HepG2 (cell line): ENCODE measurements around the gene TBXAS1. TPM values are rescaled to one million over a fixed set of nuclear protein-coding genes. Genes with fewer than 3 reads are reported as not detected.

Experiments used
- ATAC-seq: fragments of 200-7000 bp; cut with Tn5 transposase; 3 replicates; pipeline ENCODE4 v1.9.1; 2020; ENCODE audit warnings: mild to moderate bottlenecking, moderate library complexity
- BruUV-seq: library from RNA; stranded (reverse); fragments of 400-500 nt; replicated peaks from 2 replicates; lab custom pipeline; 2021; lab: Mats Ljungman, UMichigan
- CTCF ChIA-PET: fragments of 300-600 bp; formaldehyde crosslinking; extraction: SDS; loops from one replicate; lab custom pipeline; 2021; ENCODE audit warnings: low total read pairs, inconsistent platforms, low intra/inter-chr PET ratio; lab: Yijun Ruan, JAX
- POLR2A ChIA-PET: fragments of 350-600 bp; sonication (Branson Sonifier 250); formaldehyde crosslinking; loops from one replicate; lab custom pipeline; 2020; ENCODE audit warnings: antibody characterized with exemption, inconsistent platforms; lab: Yijun Ruan, JAX
- DNase-seq: peaks from one replicate; pipeline ENCODE4 v3.0.0-alpha.2; 2015; ENCODE audit warnings: low spot score
- FAIRE-seq: peaks from 3 replicates; lab custom pipeline; 2011; peaks lifted over from hg19 to GRCh38; lab: Jason Lieb, UNC
- H2AFZ ChIP-seq: one replicate; pipeline ENCODE4 v1.6.1; 2011; ENCODE audit warnings: low read length, inconsistent platforms
- H3K27ac ChIP-seq: fragments of 300-600 bp; 3 replicates; pipeline ENCODE4 v1.8.0; 2011; ENCODE audit warnings: mixed run types, mild to moderate bottlenecking, mixed read lengths, low read length, inconsistent platforms; ENCODE audit not compliant: insufficient read depth; ENCODE audit errors: extremely low read length
- H3K27me3 ChIP-seq, 2 experiments: fragments of 200-600 bp in 1 of 2; 2 replicates in 1 of 2; 3 replicates in 1 of 2; pipeline versions ENCODE4 v1.6.0 to v1.8.0; 2011; ENCODE audit warnings: low read length in 2 of 2, mild to moderate bottlenecking in 2 of 2, moderate library complexity in 2 of 2, inconsistent platforms in 1 of 2; ENCODE audit not compliant: insufficient read depth in 2 of 2, control insufficient read depth in 1 of 2
- H3K36me3 ChIP-seq, 2 experiments: fragments of 200-600 bp in 1 of 2; replicated peaks in 1 of 2; 2 replicates in 1 of 2; 3 replicates in 1 of 2; pipeline versions ENCODE4 v1.5.1 to v1.8.0; 2011; ENCODE audit warnings: low read length in 2 of 2, inconsistent platforms in 1 of 2; ENCODE audit not compliant: insufficient read depth in 2 of 2, control insufficient read depth in 1 of 2
- H3K4me1 ChIP-seq: 2 replicates; pipeline ENCODE4 v1.5.1; 2012; ENCODE audit warnings: low read length, inconsistent platforms; ENCODE audit not compliant: insufficient read depth
- H3K4me2 ChIP-seq: 2 replicates; pipeline ENCODE4 v1.6.0; 2011; ENCODE audit warnings: low read depth, low read length, inconsistent platforms
- H3K4me3 ChIP-seq, 3 experiments: fragments of 200-600 bp in 1 of 3; sonication (generic), shearing (Covaris generic) in 1 of 3; replicated peaks in 1 of 3; 2 replicates each; pipeline ENCODE4 v1.5.1; 2011 to 2016; ENCODE audit warnings: low read length in 3 of 3, inconsistent platforms in 2 of 3, low read depth in 2 of 3, mild to moderate bottlenecking in 2 of 3, control low read depth in 1 of 3, mixed read lengths in 1 of 3; ENCODE audit not compliant: insufficient read depth in 1 of 3
- H3K79me2 ChIP-seq: one replicate; pipeline ENCODE4 v1.6.1; 2011; ENCODE audit warnings: low read length, inconsistent platforms; ENCODE audit not compliant: insufficient read depth
- H3K9ac ChIP-seq: 2 replicates; pipeline ENCODE4 v1.6.0; 2011; ENCODE audit warnings: mild to moderate bottlenecking, low read depth, low read length, inconsistent platforms; ENCODE audit not compliant: insufficient read depth
- H3K9me3 ChIP-seq: 2 replicates; pipeline ENCODE4 v1.5.1; 2012; ENCODE audit warnings: mild to moderate bottlenecking, low read length
- H4K20me1 ChIP-seq: 2 replicates; pipeline ENCODE4 v1.6.0; 2011; ENCODE audit warnings: inconsistent platforms, mild to moderate bottlenecking, low read length, moderate library complexity; ENCODE audit not compliant: insufficient read depth
- RAD21 ChIP-seq: fragments of 450-650 bp; formaldehyde crosslinking; IDR thresholded peaks from 2 replicates; pipeline ENCODE4 v1.5.0; 2020; ENCODE audit warnings: mild to moderate bottlenecking
- RFX3 ChIP-seq: IDR thresholded peaks from 2 replicates; pipeline ENCODE4 v1.6.1; 2016; ENCODE audit warnings: missing biosample characterization, missing genetic modification reagents
- SRSF9 ChIP-seq: fragments of 200-400 bp; formaldehyde crosslinking; IDR thresholded peaks from 2 replicates; pipeline ENCODE4 v1.6.1; 2018; ENCODE audit warnings: borderline replicate concordance, mild to moderate bottlenecking, low read depth, low read length; ENCODE audit not compliant: insufficient read depth, poor library complexity, severe bottlenecking
- ZFP36L2 ChIP-seq: sonication (generic); formaldehyde crosslinking; IDR thresholded peaks from 2 replicates; pipeline ENCODE4 v1.4.0; 2020; ENCODE audit warnings: missing genetic modification reagents
- ZNF615 ChIP-seq: sonication (generic); formaldehyde crosslinking; IDR thresholded peaks from 2 replicates; pipeline ENCODE4 v1.5.0; 2020; ENCODE audit warnings: mild to moderate bottlenecking, missing genetic modification reagents, borderline replicate concordance
- WGBS: methylation state at CpG from one replicate; pipeline ENCODE4 v1.1.6; 2017; ENCODE audit warnings: low lambda C conversion rate; 5-methylcytosine and 5-hydroxymethylcytosine counted together
- in situ Hi-C: cut with HindIII; loops from 2 replicates; pipeline ENCODE4 v1.10.0; 2017; ENCODE audit warnings: low pct_unique_long_range_greater_than_20kb; ENCODE audit not compliant: extremely low pct_ligation_motif_present
- intact Hi-C: fragments of 100-400 bp; cut with micrococcal nuclease; formaldehyde crosslinking; loops from one replicate; pipeline ENCODE4 v1.10.0; 2022; ENCODE audit not compliant: unreplicated experiment
- polyA plus RNA-seq, 8 experiments: library from polyadenylated mRNA; depleted of rRNA in 3 of 8; stranded (reverse) in 7 of 8; unstranded in 1 of 8; fragments of >200 nt; fragmentation: Illumina TruSeq in 4 of 8; extraction: Trizol in 4 of 8; gene quantifications; 2 replicates each; pipeline versions ENCODE4 v1.2.1 to v1.2.3, GENCODE V29; 2011 to 2016; ENCODE audit warnings: low read depth in 4 of 8, missing spikeins in 1 of 8, mixed read lengths in 1 of 8; ENCODE audit not compliant: insufficient read depth in 1 of 8
- total RNA-seq, 5 experiments: library from RNA; depleted of rRNA; stranded (reverse); fragments of >200 nt; fragmentation: Illumina TruSeq; extraction: Trizol; gene quantifications; 2 replicates each; pipeline ENCODE4 v1.2.3, GENCODE V29; 2016; ENCODE audit warnings: low read depth in 1 of 5
- TF ChIP-seq, protein P1 (sequence below): sonication (generic); formaldehyde crosslinking; IDR thresholded peaks from 2 replicates; pipeline ENCODE4 v1.5.0; 2020; ENCODE audit warnings: mild to moderate bottlenecking, missing genetic modification reagents, moderate library complexity
- TF ChIP-seq, protein P2 (sequence below): sonication (generic); formaldehyde crosslinking; conservative IDR thresholded peaks from 2 replicates; pipeline ENCODE4 v1.4.0; 2020; ENCODE audit warnings: missing genetic modification reagents
- TF ChIP-seq, protein P3 (sequence below): sonication (generic); formaldehyde crosslinking; IDR thresholded peaks from 2 replicates; pipeline ENCODE4 v1.4.0; 2020; ENCODE audit warnings: missing genetic modification reagents
- TF ChIP-seq, protein P4 (sequence below): sonication (generic); formaldehyde crosslinking; IDR thresholded peaks from 2 replicates; pipeline ENCODE4 v1.5.0; 2020; ENCODE audit warnings: missing genetic modification reagents

The TBXAS1 gene
- total and polyA plus RNA-seq, 2 of the 13 experiments (the other 11 are each of a cell fraction or from before 2014, with no cell fraction given): 4.0 to 4.9 TPM

DNA sequence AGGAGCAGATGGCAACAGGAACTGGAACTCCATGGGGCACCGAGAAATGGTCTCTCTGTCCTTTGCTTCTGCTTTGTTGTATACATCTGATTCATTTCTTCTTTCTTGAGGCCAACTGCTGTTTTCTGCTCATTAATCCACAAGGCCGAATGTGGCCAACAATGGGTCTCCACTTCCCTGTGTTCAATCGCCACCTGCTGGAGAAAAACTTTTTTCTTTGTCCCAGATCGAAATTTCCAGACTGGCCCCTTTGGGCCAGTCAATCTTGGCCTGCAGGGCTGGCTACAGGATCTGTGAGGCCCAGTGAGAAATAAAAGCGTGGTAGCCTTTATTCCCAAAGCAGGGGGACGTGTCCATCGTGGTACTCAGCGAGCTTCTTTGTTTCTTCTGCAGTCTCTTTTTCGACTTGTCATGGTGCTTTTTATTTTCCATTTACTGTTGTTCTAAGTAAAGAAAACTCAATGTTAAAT lies 174.9 kb downstream of the TBXAS1 start (continued):
- TF ChIP-seq, protein P1, sequence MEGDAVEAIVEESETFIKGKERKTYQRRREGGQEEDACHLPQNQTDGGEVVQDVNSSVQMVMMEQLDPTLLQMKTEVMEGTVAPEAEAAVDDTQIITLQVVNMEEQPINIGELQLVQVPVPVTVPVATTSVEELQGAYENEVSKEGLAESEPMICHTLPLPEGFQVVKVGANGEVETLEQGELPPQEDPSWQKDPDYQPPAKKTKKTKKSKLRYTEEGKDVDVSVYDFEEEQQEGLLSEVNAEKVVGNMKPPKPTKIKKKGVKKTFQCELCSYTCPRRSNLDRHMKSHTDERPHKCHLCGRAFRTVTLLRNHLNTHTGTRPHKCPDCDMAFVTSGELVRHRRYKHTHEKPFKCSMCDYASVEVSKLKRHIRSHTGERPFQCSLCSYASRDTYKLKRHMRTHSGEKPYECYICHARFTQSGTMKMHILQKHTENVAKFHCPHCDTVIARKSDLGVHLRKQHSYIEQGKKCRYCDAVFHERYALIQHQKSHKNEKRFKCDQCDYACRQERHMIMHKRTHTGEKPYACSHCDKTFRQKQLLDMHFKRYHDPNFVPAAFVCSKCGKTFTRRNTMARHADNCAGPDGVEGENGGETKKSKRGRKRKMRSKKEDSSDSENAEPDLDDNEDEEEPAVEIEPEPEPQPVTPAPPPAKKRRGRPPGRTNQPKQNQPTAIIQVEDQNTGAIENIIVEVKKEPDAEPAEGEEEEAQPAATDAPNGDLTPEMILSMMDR: peak; percentile 66

DNA sequence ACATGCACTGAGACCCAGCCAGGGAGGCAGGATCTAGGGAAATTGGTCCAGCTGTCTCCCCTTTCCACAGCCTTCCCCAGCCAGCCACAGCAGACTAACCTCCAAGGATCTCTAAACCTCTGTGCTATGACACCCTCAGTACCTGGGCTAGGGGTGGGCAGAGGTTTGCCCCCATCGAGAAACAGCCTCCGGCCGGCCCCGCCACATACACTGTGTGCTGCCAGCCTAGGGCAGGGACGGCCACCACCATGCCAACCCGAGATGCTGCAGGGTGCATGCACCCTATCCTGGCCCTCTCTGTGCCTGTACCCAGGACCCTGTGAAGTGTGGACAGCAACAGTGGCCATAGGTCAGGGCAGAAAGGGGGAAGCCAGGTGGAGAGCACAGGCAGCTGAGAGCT lies 175.6 kb downstream of the TBXAS1 start:
- no peak overlapping the region for H3K4me2 ChIP-seq
- H2AFZ ChIP-seq: no peak overlapping the region
- ATAC-seq: no peak
- H3K36me3 ChIP-seq: no peaks in the 10 kb centered on the region
- in situ Hi-C loops: loop anchor here (5.0 to 10.0 kb wide), 4 partner anchors 227 to 510 kb away; partner anchors contain the start of gene HIPK2
- H3K79me2 ChIP-seq: no peaks in the 10 kb centered on the region
- no peak overlapping the region for H3K9ac ChIP-seq
- no CpG with 5 or more reads among the region's 6 CpGs for WGBS
- no peaks in the 10 kb centered on the region for H4K20me1 ChIP-seq
- H3K27me3 ChIP-seq: peaks cover 2 to 7% of the 10 kb centered on the region in 2 experiments; a peak in 3 of 5 replicates
- ChIA-PET CTCF (interaction anchor here (1.5 to 4.6 kb wide), 4 partner anchors 358 to 505 kb away, joined by 8 to 44 read pairs (median 12); no protein-coding TSS in a partner anchor), POLR2A (no interaction called here)
- H3K27ac ChIP-seq: no peak overlapping the region
- no TSS peak for BruUV-seq
- FAIRE-seq: no peak
- no peak for DNase-seq
- no peak overlapping the region for H3K4me3 ChIP-seq
- H3K9me3 ChIP-seq: no peaks in the 10 kb centered on the region
- TF ChIP-seq RAD21 (CRISPR knock-in tag): no peak
- TF ChIP-seq ZNF615: no peak
- no peak for TF ChIP-seq SRSF9
- TF ChIP-seq, protein P2, sequence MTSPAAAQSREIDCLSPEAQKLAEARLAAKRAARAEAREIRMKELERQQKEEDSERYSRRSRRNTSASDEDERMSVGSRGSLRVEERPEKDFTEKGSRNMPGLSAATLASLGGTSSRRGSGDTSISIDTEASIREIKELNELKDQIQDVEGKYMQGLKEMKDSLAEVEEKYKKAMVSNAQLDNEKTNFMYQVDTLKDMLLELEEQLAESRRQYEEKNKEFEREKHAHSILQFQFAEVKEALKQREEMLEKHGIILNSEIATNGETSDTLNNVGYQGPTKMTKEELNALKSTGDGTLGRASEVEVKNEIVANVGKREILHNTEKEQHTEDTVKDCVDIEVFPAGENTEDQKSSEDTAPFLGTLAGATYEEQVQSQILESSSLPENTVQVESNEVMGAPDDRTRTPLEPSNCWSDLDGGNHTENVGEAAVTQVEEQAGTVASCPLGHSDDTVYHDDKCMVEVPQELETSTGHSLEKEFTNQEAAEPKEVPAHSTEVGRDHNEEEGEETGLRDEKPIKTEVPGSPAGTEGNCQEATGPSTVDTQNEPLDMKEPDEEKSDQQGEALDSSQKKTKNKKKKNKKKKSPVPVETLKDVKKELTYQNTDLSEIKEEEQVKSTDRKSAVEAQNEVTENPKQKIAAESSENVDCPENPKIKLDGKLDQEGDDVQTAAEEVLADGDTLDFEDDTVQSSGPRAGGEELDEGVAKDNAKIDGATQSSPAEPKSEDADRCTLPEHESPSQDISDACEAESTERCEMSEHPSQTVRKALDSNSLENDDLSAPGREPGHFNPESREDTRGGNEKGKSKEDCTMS (CRISPR knock-in tag): no peak
- TF ChIP-seq, protein P3, sequence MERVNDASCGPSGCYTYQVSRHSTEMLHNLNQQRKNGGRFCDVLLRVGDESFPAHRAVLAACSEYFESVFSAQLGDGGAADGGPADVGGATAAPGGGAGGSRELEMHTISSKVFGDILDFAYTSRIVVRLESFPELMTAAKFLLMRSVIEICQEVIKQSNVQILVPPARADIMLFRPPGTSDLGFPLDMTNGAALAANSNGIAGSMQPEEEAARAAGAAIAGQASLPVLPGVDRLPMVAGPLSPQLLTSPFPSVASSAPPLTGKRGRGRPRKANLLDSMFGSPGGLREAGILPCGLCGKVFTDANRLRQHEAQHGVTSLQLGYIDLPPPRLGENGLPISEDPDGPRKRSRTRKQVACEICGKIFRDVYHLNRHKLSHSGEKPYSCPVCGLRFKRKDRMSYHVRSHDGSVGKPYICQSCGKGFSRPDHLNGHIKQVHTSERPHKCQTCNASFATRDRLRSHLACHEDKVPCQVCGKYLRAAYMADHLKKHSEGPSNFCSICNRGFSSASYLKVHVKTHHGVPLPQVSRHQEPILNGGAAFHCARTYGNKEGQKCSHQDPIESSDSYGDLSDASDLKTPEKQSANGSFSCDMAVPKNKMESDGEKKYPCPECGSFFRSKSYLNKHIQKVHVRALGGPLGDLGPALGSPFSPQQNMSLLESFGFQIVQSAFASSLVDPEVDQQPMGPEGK (CRISPR knock-in tag): no peak
- no peak for TF ChIP-seq RFX3 (CRISPR knock-in tag)
- no peak for TF ChIP-seq ZFP36L2
- TF ChIP-seq, protein P4, sequence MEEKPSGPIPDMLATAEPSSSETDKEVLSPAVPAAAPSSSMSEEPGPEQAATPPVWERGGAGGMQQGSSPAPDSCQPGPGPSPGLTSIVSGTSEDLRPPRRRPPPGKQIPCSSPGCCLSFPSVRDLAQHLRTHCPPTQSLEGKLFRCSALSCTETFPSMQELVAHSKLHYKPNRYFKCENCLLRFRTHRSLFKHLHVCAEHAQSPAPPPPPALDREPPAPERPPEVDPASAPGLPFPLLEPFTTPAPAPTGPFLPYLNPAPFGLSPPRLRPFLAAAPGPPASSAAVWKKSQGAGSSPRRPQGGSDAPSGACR (CRISPR knock-in tag): no peak
- TF ChIP-seq, all 625 proteins: peak for 0
- intact Hi-C loops: loop anchor here (1.0 to 5.0 kb wide), 4 partner anchors 73 to 339 kb away; partner anchors contain the start of gene TBXAS1
- H3K4me1 ChIP-seq: peaks cover 31% of the 10 kb centered on the region
